Osteoblast (primary cell): ENCODE measurements around the gene PLEKHH3. TPM values are rescaled to one million over a fixed set of nuclear protein-coding genes. Genes with fewer than 3 reads are reported as not detected.

Experiments
- DNase-seq: peaks from one replicate; pipeline ENCODE4 v3.0.0; 2011; ENCODE audit warnings: low spot score, mixed read lengths; ENCODE audit not compliant: insufficient read length; ENCODE audit errors: missing footprints
- H2AFZ ChIP-seq: 2 replicates; pipeline ENCODE4 v1.6.0; 2011; ENCODE audit warnings: mild to moderate bottlenecking, low read length
- H3K27ac ChIP-seq: 2 replicates; pipeline ENCODE4 v1.5.1; 2011; ENCODE audit warnings: mild to moderate bottlenecking, low read depth, low read length, moderate library complexity
- H3K27me3 ChIP-seq: 2 replicates; pipeline ENCODE4 v1.6.0; 2012; ENCODE audit warnings: mild to moderate bottlenecking, control low read depth, inconsistent platforms, low read length, moderate library complexity; ENCODE audit not compliant: insufficient read depth
- H3K36me3 ChIP-seq: 2 replicates; pipeline ENCODE4 v1.5.1; 2011; ENCODE audit warnings: mild to moderate bottlenecking, low read length, control low read depth, moderate library complexity; ENCODE audit not compliant: insufficient read depth
- H3K4me1 ChIP-seq: 2 replicates; pipeline ENCODE4 v1.5.1; 2011; ENCODE audit warnings: mild to moderate bottlenecking, low read length, control low read depth, moderate library complexity; ENCODE audit not compliant: insufficient read depth
- H3K4me2 ChIP-seq: 2 replicates; pipeline ENCODE4 v1.6.0; 2011; ENCODE audit warnings: mild to moderate bottlenecking, low read length; ENCODE audit not compliant: insufficient read depth
- H3K4me3 ChIP-seq: fragments of 200-600 bp; sonication (generic); 3 replicates; pipeline ENCODE4 v1.5.1; 2012; ENCODE audit warnings: mild to moderate bottlenecking, low read length, inconsistent platforms; ENCODE audit not compliant: insufficient read depth
- H3K79me2 ChIP-seq: 2 replicates; pipeline ENCODE4 v1.6.0; 2012; ENCODE audit warnings: mild to moderate bottlenecking, low read length, control low read depth, inconsistent platforms; ENCODE audit not compliant: insufficient read depth
- H3K9me3 ChIP-seq: 2 replicates; pipeline ENCODE4 v1.5.1; 2011; ENCODE audit warnings: low read depth, low read length, control low read depth
- H4K20me1 ChIP-seq: 2 replicates; pipeline ENCODE4 v1.6.0; 2012; ENCODE audit warnings: mild to moderate bottlenecking, low read length, control low read depth; ENCODE audit not compliant: insufficient read depth
- CTCF ChIP-seq: IDR thresholded peaks from 2 replicates; pipeline ENCODE4 v1.5.1; 2011; ENCODE audit warnings: mild to moderate bottlenecking, low read depth, low read length, moderate library complexity; ENCODE audit errors: extremely low read depth
- total RNA-seq: library from RNA; depleted of rRNA; stranded (reverse); fragments of >200 nt; gene quantifications from 2 replicates; pipeline ENCODE4 v1.2.3, GENCODE V29; 2012

The PLEKHH3 gene
- total RNA-seq, 1 donor = 19.9 TPM

GRCh38 chr17:42704490-42704836 lies 27.7 kb upstream of the PLEKHH3 start:
- Histone ChIP-seq H3K4me1 (peaks cover under 1% of the 10 kb centered on the region), H3K27ac (no peak overlapping the region), H3K36me3 (peaks cover 82% of the 10 kb centered on the region), H3K27me3 (no peaks in the 10 kb centered on the region), H4K20me1 (no peaks in the 10 kb centered on the region), H3K9me3 (no peaks in the 10 kb centered on the region), H3K79me2 (no peaks in the 10 kb centered on the region), H2AFZ (no peak overlapping the region), H3K4me3 (no peak overlapping the region), H3K4me2 (no peak overlapping the region)
- no peak for DNase-seq
- TF ChIP-seq CTCF = no peak

DNA sequence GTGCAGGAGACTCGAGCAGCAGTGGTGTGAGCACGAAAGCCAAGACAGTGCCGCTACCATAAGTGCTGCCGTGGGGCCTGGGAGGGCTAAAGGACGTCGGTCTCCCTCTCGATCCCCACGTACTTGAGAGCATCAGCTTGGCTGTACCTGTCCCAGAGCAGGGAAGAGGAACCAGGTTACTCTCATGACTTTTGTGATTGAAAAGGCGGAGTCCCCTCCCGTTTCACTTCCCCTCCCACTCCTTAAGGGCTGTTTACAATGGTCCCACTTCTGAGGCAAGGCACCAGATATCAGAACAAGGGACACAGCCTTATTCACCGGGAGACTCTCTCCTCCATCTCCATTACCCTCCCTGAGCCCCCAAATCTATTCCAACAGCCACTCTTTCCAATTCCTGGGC lies 25.7 kb upstream of the PLEKHH3 start:
- DNase-seq = no peak

GRCh38 chr17:42700586-42701289 lies 23.9 kb upstream of the PLEKHH3 start:
- Histone ChIP-seq H3K36me3 (peaks cover 63% of the 10 kb centered on the region), H3K4me1 (peaks cover 9% of the 10 kb centered on the region), H3K27ac (no peak overlapping the region)

More for the DNA sequence above, 25.7 kb upstream of the PLEKHH3 start:
- H3K9me3 ChIP-seq = no peaks in the 10 kb centered on the region
- no peak overlapping the region for H2AFZ ChIP-seq
- H3K27ac ChIP-seq = no peak overlapping the region
- no peak overlapping the region for H3K4me3 ChIP-seq
- TF ChIP-seq CTCF = no peak
- no peak overlapping the region for H3K4me2 ChIP-seq
- H3K79me2 ChIP-seq = no peaks in the 10 kb centered on the region
- H4K20me1 ChIP-seq = peaks cover 4% of the 10 kb centered on the region
- peaks cover 71% of the 10 kb centered on the region for H3K36me3 ChIP-seq
- H3K27me3 ChIP-seq = no peaks in the 10 kb centered on the region
- peaks cover 9% of the 10 kb centered on the region for H3K4me1 ChIP-seq

DNA sequence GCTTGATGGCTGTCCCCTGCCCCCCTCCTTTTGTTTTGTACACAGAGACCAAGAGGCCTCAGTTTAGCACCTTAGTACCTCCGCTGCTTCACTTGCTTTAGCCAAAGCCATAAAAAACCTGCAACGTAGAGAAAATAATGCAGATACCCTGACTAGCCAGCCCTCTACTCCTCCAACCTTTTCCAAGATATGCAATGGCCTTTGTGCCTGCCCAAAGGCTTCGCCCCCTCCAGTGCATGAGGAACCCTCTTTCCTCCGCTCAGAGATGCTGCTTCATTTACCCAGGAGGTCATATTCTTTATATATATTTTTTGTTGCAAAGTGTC lies 22.6 kb upstream of the PLEKHH3 start:
- Histone ChIP-seq H3K4me2 (no peak overlapping the region), H3K9me3 (no peaks in the 10 kb centered on the region), H3K4me3 (no peak overlapping the region), H3K27ac (no peak overlapping the region), H3K36me3 (peaks cover 62% of the 10 kb centered on the region), H2AFZ (no peak overlapping the region), H4K20me1 (peaks cover 4% of the 10 kb centered on the region), H3K4me1 (peaks cover 9% of the 10 kb centered on the region), H3K79me2 (no peaks in the 10 kb centered on the region), H3K27me3 (no peaks in the 10 kb centered on the region)
- no peak for DNase-seq
- no peak for TF ChIP-seq CTCF

More at GRCh38 chr17:42700586-42701289, 23.9 kb upstream of the PLEKHH3 start:
- Histone ChIP-seq H3K4me3 (no peak overlapping the region), H3K4me2 (no peak overlapping the region), H4K20me1 (peaks cover 4% of the 10 kb centered on the region), H3K9me3 (no peaks in the 10 kb centered on the region), H3K27me3 (no peaks in the 10 kb centered on the region), H2AFZ (no peak overlapping the region), H3K79me2 (no peaks in the 10 kb centered on the region)
- no peak for DNase-seq
- TF ChIP-seq CTCF = no peak
